ENCODE data around the gene SLC39A1. TPM values are rescaled to one million over a fixed set of nuclear protein-coding genes. Genes with fewer than 3 reads are reported as not detected.

SLC39A1 gene
- total and polyA plus RNA-seq, 9 of the 15 experiments (the other 6 are each of a cell fraction or from before 2014, with no cell fraction given), result 9.9 to 81.1 (median 62.7) TPM

DNA sequence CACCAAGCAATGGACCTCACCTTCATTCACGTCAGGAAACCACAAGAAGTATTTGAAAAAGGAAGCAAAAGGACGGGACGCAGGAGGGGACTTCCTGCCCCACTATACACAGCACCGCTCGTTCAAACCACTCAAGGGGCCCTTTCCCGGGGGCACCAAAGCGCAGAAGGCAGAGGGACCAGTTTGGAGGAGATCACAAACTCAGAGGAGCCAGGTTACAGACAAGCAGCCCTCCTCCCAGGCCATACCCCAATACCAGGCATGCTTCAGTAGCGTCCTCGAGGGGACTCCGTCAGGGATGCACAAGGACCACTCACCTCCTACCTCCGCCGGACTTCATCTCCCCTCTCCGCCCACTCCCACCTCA is 5.6 kb downstream of the SLC39A1 start:
- POLR2A ChIA-PET, result interaction anchor here (0.7 to 4.9 kb wide), 6 partner anchors 10 to 33 kb away, joined by 3 to 39 read pairs (median 14); partner anchors contain the start of genes CREB3L4, DENND4B, JTB and RPS27
- peaks cover 27 to 33% of the 10 kb centered on the region in 2 experiments for H3K4me1 ChIP-seq (replicated peaks in 1 of 2; ENCODE audit: control insufficient read depth in 2 of 2, insufficient read depth in 2 of 2, low read length in 2 of 2)
- WGBS (ENCODE audit: insufficient coverage, low coverage, missing lambda C conversion rate), result 0% methylated on average over 13 of the region's 13 CpGs
- peak overlapping the region; percentile 83 for H3K27ac ChIP-seq (ENCODE audit: extremely low read depth, low read depth, low read length)
- FAIRE-seq, result peak; percentile 61
- H3K4me3 ChIP-seq, result peak overlapping the region; percentile 94
- DNase-seq (ENCODE audit: extremely low read depth in 1 of 4, low spot score in 3 of 4), result no peak
- CTCF ChIA-PET (ENCODE audit: low intra/inter-chr PET ratio), result no interaction called here
- H3K9me3 ChIP-seq (replicated peaks; ENCODE audit: control insufficient read depth, insufficient read depth, low read depth, low read length), result no peaks in the 10 kb centered on the region
- peaks cover 43% of the 10 kb centered on the region for H3K36me3 ChIP-seq (ENCODE audit: control insufficient read depth, insufficient read depth, low read length)
- no peaks in the 10 kb centered on the region for H3K9me1 ChIP-seq (ENCODE audit: control insufficient read depth, insufficient read depth, low read length)
- intact Hi-C loops (cut with micrococcal nuclease), result no loop called here
- H3K79me2 ChIP-seq (ENCODE audit: control insufficient read depth, insufficient read depth, low read length), result peaks cover 55% of the 10 kb centered on the region
- no peaks in the 10 kb centered on the region for H3K27me3 ChIP-seq (ENCODE audit: control insufficient read depth in 2 of 2, insufficient read depth in 2 of 2, low read length in 2 of 2)
- H3K9ac ChIP-seq (ENCODE audit: insufficient read depth in 1 of 2, low read depth in 2 of 2, low read length in 2 of 2), result peak overlapping the region; percentile 83 to 94
- peaks cover 9% of the 10 kb centered on the region; the same call in 1 of the 2 replicates for H4K20me1 ChIP-seq (replicated peaks; ENCODE audit: control insufficient read depth, insufficient read depth, low read length)
- peak overlapping the region; percentile 90 for H3K4me2 ChIP-seq (ENCODE audit: insufficient read depth, low read length)
- in situ Hi-C loops (cut with MboI), result no loop called here
- no TSS peak for BruUV-seq (replicated peaks)
- peak; percentile 23 for ATAC-seq
- peak overlapping the region; percentile 92 for H2AFZ ChIP-seq (ENCODE audit: low read depth, low read length)
- no peak for TF ChIP-seq WHSC1 (IDR thresholded peaks at IDR 0.05; ENCODE audit: low read length)
- TF ChIP-seq CBFA2T3 (IDR thresholded peaks at IDR 0.05), result no peak
- no peak; the same call in 1 of the 2 replicates for TF ChIP-seq SP1 (CRISPR knock-in tag; IDR thresholded peaks at IDR 0.05)
- TF ChIP-seq, protein P1, sequence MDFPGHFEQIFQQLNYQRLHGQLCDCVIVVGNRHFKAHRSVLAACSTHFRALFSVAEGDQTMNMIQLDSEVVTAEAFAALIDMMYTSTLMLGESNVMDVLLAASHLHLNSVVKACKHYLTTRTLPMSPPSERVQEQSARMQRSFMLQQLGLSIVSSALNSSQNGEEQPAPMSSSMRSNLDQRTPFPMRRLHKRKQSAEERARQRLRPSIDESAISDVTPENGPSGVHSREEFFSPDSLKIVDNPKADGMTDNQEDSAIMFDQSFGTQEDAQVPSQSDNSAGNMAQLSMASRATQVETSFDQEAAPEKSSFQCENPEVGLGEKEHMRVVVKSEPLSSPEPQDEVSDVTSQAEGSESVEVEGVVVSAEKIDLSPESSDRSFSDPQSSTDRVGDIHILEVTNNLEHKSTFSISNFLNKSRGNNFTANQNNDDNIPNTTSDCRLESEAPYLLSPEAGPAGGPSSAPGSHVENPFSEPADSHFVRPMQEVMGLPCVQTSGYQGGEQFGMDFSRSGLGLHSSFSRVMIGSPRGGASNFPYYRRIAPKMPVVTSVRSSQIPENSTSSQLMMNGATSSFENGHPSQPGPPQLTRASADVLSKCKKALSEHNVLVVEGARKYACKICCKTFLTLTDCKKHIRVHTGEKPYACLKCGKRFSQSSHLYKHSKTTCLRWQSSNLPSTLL (IDR thresholded peaks at IDR 0.05), result peak; percentile 67; the same call in 1 of the 2 replicates
- TF ChIP-seq SAP30 (IDR thresholded peaks at IDR 0.05; ENCODE audit: borderline replicate concordance, insufficient read depth, low read depth, low read length, poor library complexity, severe bottlenecking), result peak; percentile 28
- no peak for TF ChIP-seq PURB (CRISPR knock-in tag; IDR thresholded peaks at IDR 0.05; ENCODE audit: low read depth)
- TF ChIP-seq MAZ (CRISPR knock-in tag; conservative IDR thresholded peaks at IDR 0.05 in 1 of 2, IDR thresholded peaks at IDR 0.05 in 1 of 2), result no peak
- no peak for TF ChIP-seq MED1 (CRISPR knock-in tag; IDR thresholded peaks at IDR 0.05; ENCODE audit: borderline replicate concordance)
- TF ChIP-seq ZNF79 (CRISPR knock-in tag; IDR thresholded peaks at IDR 0.05; ENCODE audit: low read depth), result no peak
- TF ChIP-seq, protein P2, sequence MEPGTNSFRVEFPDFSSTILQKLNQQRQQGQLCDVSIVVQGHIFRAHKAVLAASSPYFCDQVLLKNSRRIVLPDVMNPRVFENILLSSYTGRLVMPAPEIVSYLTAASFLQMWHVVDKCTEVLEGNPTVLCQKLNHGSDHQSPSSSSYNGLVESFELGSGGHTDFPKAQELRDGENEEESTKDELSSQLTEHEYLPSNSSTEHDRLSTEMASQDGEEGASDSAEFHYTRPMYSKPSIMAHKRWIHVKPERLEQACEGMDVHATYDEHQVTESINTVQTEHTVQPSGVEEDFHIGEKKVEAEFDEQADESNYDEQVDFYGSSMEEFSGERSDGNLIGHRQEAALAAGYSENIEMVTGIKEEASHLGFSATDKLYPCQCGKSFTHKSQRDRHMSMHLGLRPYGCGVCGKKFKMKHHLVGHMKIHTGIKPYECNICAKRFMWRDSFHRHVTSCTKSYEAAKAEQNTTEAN (CRISPR knock-in tag; IDR thresholded peaks at IDR 0.05), result 0 out of 2 replicates have a peak, but pooled peaks have one; percentile 23
- TF ChIP-seq SAFB (IDR thresholded peaks at IDR 0.05; ENCODE audit: borderline replicate concordance, low read depth, low read length), result no peak
- TF ChIP-seq ZNF197 (CRISPR knock-in tag; IDR thresholded peaks at IDR 0.05; ENCODE audit: low read depth), result no peak
- TF ChIP-seq, protein P3, sequence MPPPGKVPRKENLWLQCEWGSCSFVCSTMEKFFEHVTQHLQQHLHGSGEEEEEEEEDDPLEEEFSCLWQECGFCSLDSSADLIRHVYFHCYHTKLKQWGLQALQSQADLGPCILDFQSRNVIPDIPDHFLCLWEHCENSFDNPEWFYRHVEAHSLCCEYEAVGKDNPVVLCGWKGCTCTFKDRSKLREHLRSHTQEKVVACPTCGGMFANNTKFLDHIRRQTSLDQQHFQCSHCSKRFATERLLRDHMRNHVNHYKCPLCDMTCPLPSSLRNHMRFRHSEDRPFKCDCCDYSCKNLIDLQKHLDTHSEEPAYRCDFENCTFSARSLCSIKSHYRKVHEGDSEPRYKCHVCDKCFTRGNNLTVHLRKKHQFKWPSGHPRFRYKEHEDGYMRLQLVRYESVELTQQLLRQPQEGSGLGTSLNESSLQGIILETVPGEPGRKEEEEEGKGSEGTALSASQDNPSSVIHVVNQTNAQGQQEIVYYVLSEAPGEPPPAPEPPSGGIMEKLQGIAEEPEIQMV (tag; conservative IDR thresholded peaks at IDR 0.05; ENCODE audit: low read depth), result peak; percentile 47; the same call in 1 of the 2 replicates
- TF ChIP-seq CC2D1A (IDR thresholded peaks at IDR 0.05), result 0 out of 2 replicates have a peak, but pooled peaks have one; percentile 33
- TF ChIP-seq, protein P4, sequence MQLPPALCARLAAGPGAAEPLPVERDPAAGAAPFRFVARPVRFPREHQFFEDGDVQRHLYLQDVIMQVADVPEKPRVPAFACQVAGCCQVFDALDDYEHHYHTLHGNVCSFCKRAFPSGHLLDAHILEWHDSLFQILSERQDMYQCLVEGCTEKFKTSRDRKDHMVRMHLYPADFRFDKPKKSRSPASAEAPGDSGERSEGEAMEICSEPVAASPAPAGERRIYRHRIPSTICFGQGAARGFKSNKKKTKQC (CRISPR knock-in tag; IDR thresholded peaks at IDR 0.05), result 0 out of 2 replicates have a peak, but pooled peaks have one; percentile 26
- TF ChIP-seq RNF2 (IDR thresholded peaks at IDR 0.05), result no peak
